Umbilical cord (tissue), 2 donors: ENCODE data around the gene ATAD2B. TPM values are rescaled to one million over a fixed set of nuclear protein-coding genes. Genes with fewer than 3 reads are reported as not detected.
"Not testable (repeated sequence)": the region's sequence is repeated elsewhere in the genome, so short reads cannot be mapped to it uniquely, and the experiment has no call there.

Source experiments
- DNase-seq: peaks from one replicate; pipeline ENCODE4 v3.0.0-alpha.2; 2015; ENCODE audit warnings: low spot score
- total RNA-seq: library from RNA; depleted of rRNA; stranded (reverse); fragments of >200 nt; gene quantifications from one replicate; pipeline ENCODE4 v1.2.3, GENCODE V29; 2014; ENCODE audit warnings: low replicate concordance; ENCODE audit not compliant: insufficient read depth

ATAD2B gene
- total RNA-seq, 1 donor from 2014 or later: 21.4 TPM

DNA sequence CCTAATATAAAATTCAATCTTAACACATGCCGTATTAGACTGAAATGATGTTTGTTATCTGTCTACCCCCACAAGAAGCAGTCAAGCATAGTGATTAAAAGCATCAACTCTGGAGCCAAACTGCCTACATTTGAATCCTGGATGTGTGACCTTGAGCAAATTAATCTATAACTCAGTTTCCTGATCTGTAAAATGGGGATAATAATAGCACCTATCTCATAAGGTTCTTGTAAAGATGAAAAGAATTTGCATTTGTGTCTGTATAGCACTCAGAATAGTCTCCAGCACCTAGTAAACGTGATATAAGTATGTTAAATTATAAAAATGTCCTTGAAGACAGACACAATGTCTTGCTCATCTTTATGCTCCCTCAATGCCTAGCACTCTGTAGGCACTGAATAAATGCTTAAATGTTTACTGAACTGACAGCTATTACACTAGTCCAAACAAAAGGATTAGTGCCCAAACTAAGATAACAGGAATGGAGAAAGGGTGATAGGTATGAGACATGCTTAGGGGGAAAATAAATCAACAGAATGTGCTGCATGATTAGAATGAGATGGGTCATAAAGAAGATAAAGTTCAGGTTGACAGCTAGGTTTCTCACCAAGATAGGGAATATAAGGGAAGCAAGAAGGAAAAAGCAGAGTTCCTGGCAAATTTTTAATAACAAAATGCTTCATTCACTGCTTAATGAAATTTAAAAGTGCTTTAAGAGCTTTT, 180.6 kb downstream of the ATAD2B start:
- no peak for DNase-seq

DNA sequence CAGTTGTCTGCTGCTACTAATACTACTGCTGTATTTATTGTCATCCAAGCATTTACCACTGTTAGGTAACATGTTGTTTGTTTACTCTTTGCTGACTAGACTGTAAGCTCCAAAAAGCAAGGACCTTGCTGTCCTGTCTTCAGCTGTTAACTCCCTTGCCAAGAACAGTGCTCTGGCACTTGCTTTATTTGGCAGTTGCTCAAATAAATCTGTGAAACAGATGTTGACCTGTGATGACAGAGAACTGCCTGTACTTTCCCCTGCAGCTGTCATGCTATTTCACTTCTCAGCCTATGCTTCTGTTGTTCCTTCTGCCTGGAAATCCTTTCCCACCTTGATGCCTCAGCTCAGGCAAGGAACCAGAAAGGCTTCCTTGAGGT, 181.2 kb downstream of the ATAD2B start:
- no peak for DNase-seq

DNA sequence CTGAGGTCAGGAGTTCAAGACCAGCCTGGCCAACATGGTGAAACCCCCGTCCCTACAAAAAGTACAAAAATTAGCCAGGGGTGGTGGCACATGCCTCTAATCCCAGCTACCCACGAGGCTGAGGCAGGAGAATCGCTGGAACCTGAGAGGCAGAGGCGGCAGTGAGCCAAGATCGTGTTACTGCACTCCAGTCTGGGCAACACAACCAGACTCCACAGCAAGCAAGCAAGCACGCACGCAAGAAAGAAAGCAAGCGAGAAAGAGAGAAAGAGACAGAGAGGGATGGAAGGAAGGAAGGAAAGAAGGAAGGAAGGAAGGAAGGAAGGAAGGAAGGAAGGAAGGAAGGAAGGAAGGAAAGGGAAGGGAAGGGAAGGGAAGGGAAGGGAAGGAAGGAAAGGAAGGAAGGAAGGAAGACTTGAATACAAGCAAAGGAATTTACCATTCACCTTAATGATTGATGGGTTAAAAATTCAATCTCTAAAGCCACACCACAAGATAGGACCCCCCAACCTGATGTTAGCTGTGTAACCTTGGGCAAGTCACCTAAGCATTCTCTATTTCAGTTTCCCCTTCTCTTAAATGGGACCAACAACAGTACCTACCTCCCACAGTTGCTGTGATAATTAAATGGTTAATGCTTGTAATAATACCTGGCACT, 181.7 kb downstream of the ATAD2B start:
- DNase-seq: no peak

DNA sequence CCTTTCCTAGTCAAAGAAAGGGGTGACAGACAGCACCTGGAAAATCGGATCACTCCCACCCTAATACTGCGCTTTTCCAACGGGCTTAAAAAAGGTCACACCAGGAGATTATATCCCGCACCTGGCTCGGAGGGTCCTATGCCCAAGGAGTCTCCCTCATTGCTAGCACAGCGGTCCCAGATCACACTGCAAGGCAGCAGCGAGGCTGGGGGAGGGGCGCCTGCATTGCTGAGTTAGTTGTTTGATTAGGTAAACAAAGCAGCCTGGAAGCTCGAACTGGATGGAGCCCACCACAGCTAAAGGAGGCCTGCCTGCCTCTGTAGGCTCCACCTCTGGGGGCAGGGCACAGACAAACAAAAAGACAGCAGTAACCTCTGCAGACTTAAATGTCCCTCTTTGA, 190.1 kb downstream of the ATAD2B start:
- DNase-seq: not testable (repeated sequence)

DNA sequence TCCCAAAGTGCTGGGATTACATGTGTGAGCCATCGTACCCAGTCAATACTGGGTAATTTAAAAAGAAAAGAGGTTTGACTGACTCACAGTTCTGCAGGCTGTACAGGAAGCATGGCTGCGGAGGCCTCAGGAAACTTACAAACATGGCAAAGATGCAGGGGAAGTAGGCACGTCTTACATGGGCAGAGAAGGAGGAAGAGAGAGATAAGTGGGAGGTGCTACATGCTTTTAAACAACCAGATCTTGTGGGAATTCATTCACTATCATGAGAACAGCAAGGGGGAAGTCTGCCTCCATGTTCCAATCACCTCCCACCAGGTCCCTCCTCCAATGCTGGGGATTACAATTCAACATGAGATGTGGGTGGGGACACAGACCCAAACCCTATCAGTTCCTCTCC, 192.5 kb downstream of the ATAD2B start:
- no peak for DNase-seq

DNA sequence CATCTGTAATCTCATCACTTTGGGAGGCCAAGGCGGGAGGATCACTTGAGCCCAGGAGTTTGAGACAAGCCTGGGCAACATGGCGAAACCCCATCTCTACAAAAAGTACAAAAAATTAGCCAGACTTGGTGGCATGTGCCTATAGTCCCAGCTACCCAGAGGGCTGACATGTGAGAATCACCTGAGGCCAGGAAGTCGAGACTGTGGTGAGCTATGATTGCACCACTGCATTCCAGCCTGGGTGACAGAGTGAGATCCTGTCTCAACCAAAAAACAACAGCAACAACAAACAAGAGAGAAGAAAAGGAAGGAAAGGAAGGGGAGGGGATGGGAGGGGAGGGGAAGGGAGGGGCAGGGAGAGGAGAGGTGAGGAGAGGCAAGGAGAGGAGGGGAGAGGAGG, 203.9 kb downstream of the ATAD2B start:
- not testable (repeated sequence) for DNase-seq

DNA sequence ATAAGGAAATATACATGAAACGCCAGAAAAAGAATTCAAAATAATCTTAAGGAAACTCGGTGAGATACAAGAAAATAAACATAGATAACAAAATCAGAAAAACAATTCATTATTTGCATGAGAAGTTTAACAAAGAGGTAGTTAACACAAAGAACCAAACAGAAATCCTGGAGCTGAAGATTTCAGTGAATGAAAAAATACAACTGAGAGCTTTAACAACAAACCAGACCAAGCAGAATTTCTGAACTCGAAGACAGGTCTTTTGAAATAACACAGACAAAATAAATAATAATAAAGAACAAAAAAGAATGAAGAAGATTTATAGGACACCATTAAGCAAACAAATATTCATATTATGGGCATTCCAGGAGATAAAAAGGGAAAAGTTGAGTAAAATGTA, 204.7 kb downstream of the ATAD2B start:
- DNase-seq: no peak

DNA sequence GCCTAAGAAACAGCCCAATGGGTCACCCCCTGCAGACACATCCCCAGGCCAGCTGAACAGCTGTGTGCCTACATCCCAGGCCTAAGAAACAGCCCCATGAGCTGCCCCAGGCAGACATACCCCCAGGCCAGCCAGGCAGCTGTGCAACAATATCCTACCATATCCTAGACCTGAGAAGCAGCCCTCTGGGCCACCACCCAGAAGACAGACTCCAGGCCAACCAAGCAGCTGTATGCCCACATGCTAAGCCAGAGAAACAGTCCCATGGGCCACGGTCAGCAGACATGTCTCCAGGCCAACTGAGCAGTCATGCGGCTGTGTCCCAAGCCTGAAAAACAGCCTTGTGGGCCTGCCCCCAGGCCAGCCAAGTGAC, 205.5 kb downstream of the ATAD2B start:
- no peak for DNase-seq

DNA sequence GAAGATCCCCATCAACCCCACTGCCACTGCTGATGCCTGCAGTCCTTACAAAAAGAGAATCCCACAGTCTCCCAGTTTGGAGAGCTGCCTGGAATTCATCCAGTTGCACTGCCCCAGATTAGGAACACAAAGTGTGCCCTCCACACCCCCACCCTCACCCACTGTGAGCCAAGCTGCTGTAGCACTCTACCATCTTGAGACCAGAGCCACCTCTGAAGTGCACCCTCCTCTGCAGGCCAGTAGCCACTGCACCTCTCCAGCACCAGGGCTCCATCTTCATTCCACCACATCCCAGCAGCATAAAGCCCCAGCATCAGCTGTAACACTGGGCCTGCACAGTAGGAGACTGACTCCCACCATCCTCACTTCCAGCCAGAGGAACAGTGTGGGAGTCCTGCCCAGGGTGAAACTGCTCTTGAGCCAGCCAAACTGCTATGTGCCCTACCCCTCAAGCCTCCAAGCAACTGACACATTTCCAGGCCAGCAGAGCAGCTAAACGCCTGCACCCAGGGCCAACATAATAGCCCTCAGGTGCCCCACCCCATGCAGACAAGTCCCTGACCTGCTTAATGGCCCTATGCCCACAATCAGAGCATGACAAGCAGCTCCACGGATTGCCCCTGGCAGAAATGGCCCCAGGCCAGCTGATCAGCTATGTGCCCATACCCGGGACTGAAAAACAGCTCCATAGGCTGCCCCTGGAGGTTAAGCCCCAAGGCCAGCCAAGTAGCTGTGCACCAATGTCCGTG, 206.0 kb downstream of the ATAD2B start:
- DNase-seq: no peak

DNA sequence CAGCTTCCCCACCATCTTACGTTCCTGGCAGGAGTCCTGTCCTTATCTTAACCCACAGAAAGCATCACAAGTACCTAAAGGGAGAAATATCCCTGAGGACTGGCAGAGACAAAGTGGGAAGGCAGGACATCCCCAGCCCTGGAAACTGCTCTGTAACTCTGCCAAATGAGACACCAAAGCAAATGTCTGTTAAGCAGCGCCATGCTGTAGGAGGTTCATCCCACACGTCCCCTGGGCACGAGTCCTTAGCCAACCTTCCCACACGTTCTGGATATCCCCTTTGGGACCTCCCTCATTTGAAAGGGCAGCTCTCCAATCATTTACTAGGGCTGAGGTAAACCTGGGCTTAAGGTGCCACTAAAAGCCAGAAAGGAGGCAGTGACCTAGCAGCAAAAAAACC, 207.2 kb downstream of the ATAD2B start:
- no peak for DNase-seq

DNA sequence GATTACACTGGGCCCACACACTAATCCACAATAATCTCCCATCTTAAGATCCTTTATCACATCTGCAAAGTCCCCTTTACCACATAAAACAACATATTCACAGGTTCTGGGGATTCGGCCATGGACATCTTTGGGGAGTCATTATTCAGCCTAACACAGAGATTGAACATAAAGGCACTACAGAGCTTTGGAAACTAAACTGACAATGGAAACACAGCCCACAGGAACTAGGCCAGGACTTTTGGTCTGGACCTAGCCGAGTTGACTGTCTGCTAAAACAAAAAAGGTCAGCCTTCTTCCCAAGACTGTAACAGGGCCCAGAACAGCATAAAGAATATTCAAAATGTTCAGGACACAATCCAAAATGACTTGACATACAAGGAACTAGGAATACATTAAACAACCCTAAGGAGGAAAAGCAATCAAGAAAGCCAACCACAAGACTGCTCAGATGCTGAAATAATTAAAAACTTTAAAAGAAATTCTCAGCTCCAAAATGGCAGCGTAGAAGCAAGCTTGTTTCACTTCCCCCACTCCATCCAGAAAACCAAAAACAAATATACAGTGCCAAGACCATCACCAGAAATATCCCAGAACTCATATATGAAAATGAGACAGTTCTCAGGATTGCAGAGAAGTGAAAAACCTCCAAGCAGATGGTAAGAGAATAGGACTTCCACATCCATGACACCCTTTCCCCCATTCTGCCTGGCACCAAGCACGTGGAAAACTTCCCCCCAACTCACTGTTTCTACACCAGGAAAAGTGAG, 207.8 kb downstream of the ATAD2B start:
- DNase-seq: no peak

DNA sequence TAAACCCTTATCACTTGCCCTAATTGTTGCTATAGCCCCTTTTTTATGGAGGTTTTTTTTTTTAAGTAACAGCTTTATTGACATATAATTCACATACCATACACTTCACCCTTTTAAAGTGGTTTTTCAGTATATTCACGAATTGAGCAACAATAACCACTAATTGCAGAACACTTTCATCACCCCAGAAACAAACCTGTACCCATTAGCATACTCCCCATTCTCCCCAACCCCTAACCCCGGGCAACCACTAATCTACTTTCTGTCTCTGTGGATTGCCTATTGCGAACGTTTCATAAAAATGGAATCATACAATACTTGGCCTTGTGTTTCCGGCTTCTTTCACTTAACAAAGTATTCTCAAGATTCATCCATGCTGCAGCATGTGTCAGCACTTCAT, 213.6 kb downstream of the ATAD2B start:
- no peak for DNase-seq

DNA sequence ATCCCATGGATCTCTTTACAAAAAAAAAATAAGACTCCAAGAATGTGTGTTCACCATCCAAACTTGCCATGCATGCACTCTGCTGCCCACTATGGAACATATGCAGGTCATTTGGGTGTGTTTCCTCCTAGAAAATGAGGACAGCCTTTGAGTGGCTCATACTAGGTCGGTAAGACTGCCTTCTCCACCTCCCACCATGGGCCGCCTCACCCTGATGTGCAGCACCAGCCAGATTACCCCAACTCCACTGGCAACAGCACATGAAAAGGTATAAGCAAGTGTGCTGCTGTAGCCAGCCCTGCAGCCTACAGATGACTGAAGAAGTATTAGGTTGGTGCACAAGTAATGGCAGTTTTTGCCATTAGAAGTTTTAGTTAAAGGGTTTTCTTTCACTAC, 214.2 kb downstream of the ATAD2B start:
- DNase-seq: no peak

DNA sequence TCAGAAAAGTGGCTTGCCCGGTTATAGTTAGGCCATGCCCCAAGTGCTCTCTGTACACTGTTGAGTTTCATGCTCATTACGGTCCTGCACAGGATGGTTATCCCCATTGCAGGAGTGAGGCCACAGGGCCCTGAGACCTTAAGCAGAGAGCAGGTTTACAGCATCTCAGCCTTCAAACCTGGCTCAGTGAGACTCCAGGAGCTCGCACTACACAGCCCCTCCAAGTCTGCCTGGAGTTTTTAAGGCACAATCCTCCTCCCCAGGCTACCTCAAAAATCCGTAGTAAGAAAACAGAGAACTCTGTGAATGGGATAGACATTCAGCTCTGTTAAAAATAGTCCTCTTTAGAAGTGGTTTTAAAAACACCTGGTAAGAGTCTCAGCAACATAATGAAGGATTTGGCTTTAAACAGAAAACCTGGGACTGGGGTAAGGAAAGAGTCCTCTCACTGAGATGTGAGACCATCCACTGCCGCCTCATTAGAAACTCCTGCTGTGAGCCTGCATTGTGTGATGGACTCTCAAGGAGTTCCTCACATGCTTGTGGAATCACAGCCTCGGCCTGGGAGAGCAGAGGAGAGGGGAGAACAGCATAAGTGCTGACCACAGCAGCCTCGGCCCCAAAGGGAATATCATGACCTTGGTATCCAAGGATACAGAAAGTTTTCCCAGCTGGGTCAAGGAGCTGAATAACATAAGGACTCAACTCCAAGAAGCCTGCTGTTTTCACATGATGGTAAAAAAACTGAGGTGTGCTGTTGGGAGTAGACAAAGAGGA, 214.8 kb downstream of the ATAD2B start:
- peak; percentile 9 for DNase-seq

DNA sequence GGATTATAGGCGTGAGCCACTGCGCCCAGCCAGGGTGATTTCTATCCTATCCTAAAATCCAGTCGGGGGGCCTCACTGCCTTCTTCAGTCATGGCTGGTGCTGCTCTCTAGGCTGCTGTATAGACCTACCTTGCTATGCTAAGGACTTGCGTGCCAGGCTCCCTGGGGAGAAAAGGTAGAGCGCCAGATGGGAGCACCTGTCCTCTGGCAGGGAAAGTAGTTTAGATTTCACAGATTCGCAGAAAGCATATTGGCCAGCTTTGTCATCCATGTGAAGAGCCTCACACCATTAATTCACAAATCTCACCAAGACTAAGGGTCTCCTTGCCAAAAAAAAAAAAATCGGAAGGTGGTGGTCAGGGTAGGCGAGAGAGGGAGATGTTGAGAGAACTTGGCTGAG, 217.6 kb downstream of the ATAD2B start:
- DNase-seq: no peak

DNA sequence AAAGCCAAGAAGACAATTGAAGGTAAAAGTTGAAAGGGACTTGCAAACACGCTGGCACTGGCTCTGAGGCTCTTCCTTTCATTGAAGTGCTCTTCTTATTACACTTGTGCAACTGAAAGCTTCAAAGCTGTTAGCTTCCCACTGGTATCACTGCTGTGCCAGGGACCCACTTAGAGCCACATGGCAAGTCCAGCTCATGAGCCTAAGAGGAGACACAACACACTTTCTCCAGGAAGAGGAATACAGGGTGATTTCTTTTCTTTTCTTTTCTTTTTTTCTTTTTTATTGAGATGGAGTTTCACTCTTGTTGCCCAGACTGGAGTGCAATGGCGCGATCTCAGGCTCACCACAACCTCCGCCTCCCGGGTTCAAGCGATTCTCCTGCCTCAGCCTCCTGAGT, 218.2 kb downstream of the ATAD2B start:
- DNase-seq: no peak

DNA sequence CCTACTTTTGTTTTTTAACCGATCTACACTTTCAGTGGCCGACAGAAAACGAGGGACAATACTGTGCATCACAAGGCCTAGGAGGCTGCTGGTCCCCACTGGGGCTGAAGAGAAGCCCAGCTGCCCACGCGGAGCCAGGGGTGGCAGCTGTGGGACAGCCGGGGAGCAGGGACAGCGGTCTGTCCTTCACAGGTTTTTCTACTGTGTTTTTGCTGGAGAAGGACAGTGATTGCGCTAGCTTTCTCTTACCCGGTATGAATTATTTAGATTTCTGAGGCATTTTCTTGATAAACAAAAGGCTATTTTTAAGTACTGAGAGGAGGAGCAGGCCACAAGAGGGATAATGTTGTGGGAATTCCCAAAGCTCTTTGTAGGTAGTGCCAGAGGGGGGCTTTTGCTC, 219.8 kb downstream of the ATAD2B start:
- no peak for DNase-seq

DNA sequence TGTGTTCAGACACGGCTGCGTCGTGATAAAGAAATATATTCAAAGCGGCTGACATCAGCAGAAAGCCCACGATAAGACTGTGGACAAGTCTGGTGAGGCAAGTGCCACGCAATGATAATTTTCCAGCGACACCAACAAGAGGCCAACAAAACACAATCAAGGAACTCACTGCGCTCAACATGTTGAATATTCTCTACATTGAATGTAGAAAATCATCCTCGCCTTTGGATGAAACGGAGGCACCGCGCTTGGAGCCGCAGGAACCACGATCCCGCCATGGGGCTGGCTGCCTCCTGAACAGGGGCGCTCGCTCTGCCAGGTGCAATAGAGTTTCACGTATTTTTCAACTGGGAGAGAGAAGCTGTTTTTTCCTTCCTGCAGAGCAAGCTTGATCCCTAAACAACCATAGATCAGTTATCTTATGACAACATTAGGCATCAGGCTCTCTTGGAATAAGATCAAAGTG, 220.3 kb downstream of the ATAD2B start:
- no peak for DNase-seq

DNA sequence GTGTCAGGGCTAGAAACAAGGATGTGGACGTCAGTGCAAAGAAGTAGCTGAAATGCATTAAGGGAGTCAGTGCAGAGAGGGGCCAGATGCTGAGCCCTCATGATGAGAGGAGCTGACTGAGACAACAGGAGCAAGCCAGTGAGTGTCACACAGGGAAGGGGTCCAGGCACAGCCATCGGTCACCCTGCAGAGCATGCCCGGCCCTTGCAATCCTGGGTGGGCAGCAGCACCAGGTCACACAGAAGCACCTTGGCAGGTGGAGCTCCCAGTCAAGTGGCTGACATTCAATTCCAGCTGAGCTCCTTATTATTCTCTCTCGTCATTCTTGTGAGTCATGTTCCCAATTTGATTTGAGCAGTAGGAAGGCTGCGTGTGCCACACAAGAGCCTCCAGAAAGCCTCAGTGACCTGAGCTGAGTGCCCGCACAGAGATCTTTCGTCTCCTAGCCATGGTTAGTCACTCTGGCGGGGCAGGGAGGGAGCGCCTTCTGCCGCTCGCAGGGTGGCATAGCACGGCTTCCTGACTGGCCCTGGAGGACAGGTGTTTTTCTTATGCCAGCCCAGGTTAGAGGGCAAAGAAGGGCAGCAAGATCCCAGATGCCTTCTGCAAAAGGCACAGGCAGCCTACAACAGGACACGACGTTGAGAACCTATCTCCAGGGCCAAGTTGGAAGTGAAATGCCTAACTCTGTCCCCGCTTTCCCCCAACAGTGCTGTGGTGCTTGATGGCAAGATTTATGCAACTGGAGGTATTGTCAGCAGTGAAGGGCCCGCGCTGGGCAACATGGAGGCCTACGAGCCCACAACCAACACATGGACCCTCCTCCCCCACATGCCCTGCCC, 220.9 kb downstream of the ATAD2B start:
- DNase-seq: no peak
